IPS-20b (cell line): Measurements from ENCODE around the gene HTRA2.

Source experiments
- H3K27ac ChIP-seq: one replicate; pipeline ENCODE4 v1.5.1; 2013; ENCODE audit warnings: low read length
- H3K27me3 ChIP-seq: 2 replicates; pipeline ENCODE4 v1.6.1; 2013; ENCODE audit warnings: mild to moderate bottlenecking, low read length, inconsistent platforms; ENCODE audit not compliant: insufficient read depth
- H3K36me3 ChIP-seq: 2 replicates; pipeline ENCODE4 v1.6.1; 2013; ENCODE audit warnings: low read depth, mild to moderate bottlenecking, inconsistent platforms, low read length, moderate library complexity; ENCODE audit not compliant: insufficient read depth
- H3K4me1 ChIP-seq: 2 replicates; pipeline ENCODE4 v1.6.1; 2013; ENCODE audit warnings: mild to moderate bottlenecking, control low read depth, inconsistent platforms, low read length, moderate library complexity; ENCODE audit not compliant: insufficient read depth
- H3K4me3 ChIP-seq: 2 replicates; pipeline ENCODE4 v1.5.1; 2013; ENCODE audit warnings: mild to moderate bottlenecking, low read length, inconsistent platforms
- H3K9ac ChIP-seq: 2 replicates; pipeline ENCODE4 v1.6.1; 2013; ENCODE audit warnings: low read depth, mild to moderate bottlenecking, inconsistent platforms, low read length, moderate library complexity
- H3K9me3 ChIP-seq: 2 replicates; pipeline ENCODE4 v1.6.1; 2013; ENCODE audit warnings: mild to moderate bottlenecking, low read depth, low read length, inconsistent platforms; ENCODE audit not compliant: insufficient read depth

The HTRA2 gene

DNA sequence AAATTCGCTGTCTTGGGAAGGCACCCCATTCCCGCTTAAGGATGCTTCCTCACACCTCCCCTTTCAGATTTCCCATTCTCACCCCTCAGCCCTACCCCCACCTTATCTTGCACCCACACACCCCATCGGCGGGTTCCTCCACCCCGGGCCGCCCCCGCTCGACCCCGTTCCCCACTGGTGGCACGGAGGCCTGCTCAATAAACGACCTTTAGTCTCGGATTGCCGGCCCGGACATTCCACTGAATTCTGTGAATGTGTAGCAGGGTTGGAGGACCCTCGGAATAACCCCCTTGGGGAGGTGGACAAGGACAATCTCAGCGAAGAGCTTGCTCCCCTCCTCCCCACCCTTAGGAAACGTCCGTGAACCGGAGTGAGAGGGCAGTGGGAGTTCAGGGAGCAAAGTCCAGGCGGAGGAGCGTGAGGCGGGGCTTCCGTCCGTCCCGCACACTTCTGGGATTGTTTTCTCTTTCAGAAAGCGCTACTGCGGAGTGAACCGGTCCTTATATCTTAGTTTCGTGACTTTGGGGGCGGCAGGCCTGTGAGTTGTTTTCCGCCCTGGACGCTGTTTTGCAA, 27.5 kb upstream of the HTRA2 start:
- H3K27me3 ChIP-seq = peaks cover 98% of the 10 kb centered on the region
- peaks cover 11% of the 10 kb centered on the region; the same call in 1 of the 2 replicates for H3K36me3 ChIP-seq
- H3K9ac ChIP-seq = no peak overlapping the region
- peak overlapping the region; percentile 66 for H3K4me3 ChIP-seq
- peaks cover 3% of the 10 kb centered on the region; the same call in 1 of the 2 replicates for H3K9me3 ChIP-seq
- H3K27ac ChIP-seq = no peak overlapping the region
- peaks cover 7% of the 10 kb centered on the region; the same call in 1 of the 2 replicates for H3K4me1 ChIP-seq

DNA sequence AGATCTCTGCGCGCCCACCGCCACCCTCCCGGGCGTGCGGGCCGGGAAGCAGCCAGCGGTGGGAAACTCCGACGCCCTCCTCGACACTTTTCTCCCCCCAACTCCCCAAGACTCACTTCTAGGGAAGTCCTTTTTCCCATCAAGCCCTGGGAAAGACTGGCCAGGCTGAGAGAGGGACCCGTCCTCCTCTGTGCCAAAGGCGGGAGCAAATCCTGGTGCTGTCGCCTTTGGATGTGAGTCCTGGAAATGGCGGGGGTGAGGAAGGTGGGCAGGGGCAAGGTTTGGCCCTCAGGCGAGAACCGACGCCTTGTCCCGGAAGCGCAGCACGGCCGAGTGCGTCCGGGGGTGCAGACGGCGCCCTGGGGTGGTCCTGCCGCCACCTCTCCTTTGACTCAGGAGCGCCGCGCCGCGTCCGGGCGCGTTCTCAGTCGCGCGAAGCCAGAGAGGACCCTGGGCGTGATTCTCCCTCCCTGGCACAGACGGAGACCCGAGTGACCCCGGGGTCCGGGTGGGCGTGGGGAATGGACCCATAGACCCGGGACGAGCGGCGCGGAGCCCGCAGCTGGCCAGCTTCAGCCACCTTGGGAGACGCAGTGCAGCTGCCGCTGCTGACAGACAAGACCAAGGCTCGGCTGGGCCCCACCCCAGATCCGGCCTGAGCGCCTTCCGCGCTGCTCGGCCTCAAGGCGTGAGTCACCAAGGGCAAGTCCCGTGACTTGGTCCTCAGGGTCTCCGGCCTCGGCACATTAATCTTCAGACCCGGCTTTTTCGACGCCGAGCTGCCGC, 26.8 kb upstream of the HTRA2 start:
- H3K9me3 ChIP-seq = peaks cover 3% of the 10 kb centered on the region; the same call in 1 of the 2 replicates
- H3K4me3 ChIP-seq = peak overlapping the region; percentile 66
- no peak overlapping the region for H3K9ac ChIP-seq
- H3K36me3 ChIP-seq = peaks cover 11% of the 10 kb centered on the region; the same call in 1 of the 2 replicates
- peaks cover 91% of the 10 kb centered on the region for H3K27me3 ChIP-seq
- H3K4me1 ChIP-seq = peaks cover 7% of the 10 kb centered on the region; the same call in 1 of the 2 replicates
- no peak overlapping the region for H3K27ac ChIP-seq

DNA sequence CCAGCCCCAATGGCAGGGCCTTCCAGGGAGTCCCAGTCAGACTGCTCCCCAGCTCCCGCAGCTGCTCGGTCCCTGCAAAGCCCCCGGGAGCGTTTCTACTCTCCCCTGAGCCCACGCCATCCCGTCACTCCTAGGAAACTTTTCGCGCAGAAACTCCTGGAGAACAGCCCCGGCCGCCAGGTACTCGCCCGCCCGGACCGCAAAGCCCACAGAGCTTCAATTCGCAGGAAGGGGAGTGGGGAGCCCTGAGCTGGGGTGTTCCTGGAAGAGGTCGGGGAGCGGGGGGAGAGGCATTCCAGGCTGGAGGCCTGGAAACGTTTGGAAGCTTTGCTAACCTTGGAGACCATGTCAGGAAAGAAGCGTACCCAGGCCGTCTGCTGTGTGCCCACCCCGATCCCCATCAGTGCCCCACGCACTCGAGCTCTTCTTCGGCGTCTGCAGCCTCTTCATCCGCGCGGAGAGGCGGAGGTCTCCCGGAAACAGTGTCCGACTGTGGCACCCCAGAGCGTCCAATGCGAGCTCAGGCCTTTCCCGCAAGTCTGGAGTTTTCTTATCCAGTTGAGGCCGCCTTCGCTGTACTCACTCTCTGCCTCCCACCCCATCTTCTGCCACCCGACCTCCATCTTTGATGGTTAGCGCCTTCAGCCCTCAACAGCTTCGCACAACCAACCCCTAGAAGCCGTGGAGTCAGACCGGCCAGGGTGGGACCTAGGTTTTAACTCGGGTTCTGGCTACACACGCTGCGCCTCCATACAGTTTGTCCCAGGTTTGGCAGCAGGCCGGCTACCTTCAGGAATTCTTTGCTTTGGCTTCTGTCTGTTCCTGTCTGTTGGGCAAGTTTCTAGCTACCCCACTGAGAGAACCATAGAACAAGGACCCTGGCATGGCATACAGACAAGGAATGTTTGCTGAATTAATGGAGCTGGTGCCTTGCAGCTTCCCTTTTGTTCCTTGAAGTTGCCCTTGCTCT, 25.9 kb upstream of the HTRA2 start:
- Histone ChIP-seq H3K4me3 (peak overlapping the region; percentile 66; the same call in 1 of the 2 replicates), H3K4me1 (peaks cover 13% of the 10 kb centered on the region; the same call in 1 of the 2 replicates), H3K27me3 (peaks cover 91% of the 10 kb centered on the region), H3K9me3 (peaks cover 3% of the 10 kb centered on the region; the same call in 1 of the 2 replicates), H3K9ac (no peak overlapping the region), H3K36me3 (peaks cover 11% of the 10 kb centered on the region; the same call in 1 of the 2 replicates), H3K27ac (no peak overlapping the region)

DNA sequence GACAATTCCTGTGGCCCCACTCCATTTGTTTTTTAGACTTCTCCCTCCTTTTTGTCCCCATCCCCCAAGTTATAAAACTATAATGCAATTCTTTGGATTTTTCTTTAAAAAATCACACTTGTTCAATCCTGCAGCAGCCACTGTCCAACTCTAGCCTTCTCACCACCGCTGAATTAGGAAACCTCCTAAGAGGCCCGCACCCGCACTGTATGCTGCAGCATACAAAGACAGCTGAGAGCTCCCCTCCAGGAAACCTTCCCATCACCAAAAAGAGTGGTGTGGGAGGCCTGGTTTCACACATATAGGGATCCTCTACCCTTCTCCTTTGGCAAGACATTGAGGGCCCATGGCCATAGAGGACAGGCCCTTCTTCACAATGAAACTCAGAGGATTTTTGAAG, 25.1 kb upstream of the HTRA2 start:
- Histone ChIP-seq H3K4me3 (no peak overlapping the region), H3K27ac (no peak overlapping the region), H3K4me1 (peaks cover 13% of the 10 kb centered on the region; the same call in 1 of the 2 replicates), H3K27me3 (peaks cover 91% of the 10 kb centered on the region), H3K9me3 (peaks cover 3% of the 10 kb centered on the region; the same call in 1 of the 2 replicates), H3K36me3 (peaks cover 11% of the 10 kb centered on the region; the same call in 1 of the 2 replicates), H3K9ac (no peak overlapping the region)

DNA sequence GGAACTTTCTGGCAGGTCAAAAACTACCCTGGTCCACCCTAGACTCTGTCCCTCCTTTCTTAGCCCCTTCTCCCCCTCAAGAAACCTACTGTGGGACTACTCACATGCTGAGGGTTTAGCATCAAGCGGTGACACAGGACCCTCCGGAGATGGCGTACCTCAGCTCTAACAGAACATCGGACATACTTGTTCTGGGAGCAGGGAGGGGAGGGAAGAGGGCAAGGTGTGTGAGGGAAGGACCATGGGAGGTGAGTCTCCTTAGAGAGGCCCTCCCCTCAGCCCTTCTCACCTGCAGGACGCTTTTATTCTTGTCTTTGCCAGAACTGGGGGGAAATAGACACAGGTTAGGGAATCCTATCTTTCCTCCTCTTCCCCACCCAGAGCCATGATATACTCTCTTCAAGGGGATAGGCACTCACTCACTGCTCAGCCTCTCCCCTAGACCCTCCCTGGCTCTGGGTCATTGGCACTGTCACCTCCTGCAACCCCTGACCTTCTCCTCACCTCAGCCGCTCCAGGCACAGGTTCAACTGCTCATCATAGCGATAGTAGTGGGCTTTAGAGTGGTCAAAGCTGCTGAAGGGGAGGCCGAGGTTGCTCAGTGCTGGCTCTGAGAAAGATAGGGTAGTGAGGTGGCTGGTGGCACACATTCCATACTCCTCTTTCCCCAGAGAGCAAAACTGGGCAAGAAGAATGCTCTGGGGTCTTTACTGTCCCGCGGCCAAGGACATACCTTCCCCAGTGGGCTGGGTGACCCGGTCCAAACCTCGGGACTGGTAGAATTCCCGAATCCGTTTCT, 24.1 kb upstream of the HTRA2 start:
- no peak overlapping the region for H3K4me3 ChIP-seq
- no peak overlapping the region for H3K27ac ChIP-seq
- H3K36me3 ChIP-seq = peaks cover 11% of the 10 kb centered on the region; the same call in 1 of the 2 replicates
- H3K27me3 ChIP-seq = peaks cover 91% of the 10 kb centered on the region
- H3K9ac ChIP-seq = no peak overlapping the region
- H3K9me3 ChIP-seq = no peaks in the 10 kb centered on the region; the same call in 1 of the 2 replicates
- H3K4me1 ChIP-seq = peaks cover 11% of the 10 kb centered on the region; the same call in 1 of the 2 replicates

DNA sequence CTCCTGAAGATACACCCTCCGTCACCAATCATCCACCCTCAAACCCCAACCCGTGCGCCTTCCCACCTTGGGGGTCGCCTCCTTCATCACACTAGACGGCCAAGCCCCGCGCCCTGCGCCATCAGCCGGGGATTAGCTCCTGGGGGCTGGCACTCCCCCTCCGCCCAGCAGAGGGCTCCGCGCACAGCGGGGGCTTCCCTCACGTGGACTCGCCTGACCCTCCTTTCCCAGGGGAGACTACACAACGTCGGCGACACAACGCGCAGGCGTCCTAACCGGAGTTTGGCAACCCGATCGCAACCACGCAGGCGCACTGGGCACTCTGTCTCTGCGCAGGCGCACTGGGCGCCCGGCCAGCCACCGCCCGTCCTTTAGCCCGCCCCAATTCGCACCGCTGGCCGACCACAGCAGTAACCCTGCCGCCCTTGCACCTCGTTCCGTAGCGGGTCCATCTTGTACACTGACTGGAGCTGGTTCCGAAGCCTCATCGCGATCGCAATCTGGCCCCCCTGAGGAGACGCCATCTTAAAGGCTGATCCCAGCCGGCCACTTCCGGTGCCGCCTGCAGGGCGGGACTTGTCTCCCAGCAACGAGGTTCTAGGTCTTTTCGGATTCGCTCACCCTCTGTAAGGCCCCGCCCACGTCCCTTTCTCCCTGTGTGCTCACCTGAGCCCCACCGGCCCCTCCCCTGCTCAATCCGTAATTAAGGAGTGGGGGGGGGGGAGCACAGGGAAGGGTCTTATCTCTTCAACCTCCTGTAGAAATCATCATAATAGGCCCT, 22.4 kb upstream of the HTRA2 start, which contains the start of gene PCGF1:
PCGF1 (minus strand) TSS at position 551 of the 781 bp plus-strand sequence; CDS start at position 524, 27 bp downstream.
- Histone ChIP-seq H3K9me3 (no peaks in the 10 kb centered on the region), H3K4me3 (peak within 1 kb of the TSS; percentile 100), H3K4me1 (peaks cover 8% of the 10 kb centered on the region; the same call in 1 of the 2 replicates), H3K36me3 (peaks cover 11% of the 10 kb centered on the region; the same call in 1 of the 2 replicates), H3K27me3 (peaks cover 91% of the 10 kb centered on the region), H3K9ac (peak within 1 kb of the TSS; percentile 99), H3K27ac (peak within 1 kb of the TSS; percentile 96)

DNA sequence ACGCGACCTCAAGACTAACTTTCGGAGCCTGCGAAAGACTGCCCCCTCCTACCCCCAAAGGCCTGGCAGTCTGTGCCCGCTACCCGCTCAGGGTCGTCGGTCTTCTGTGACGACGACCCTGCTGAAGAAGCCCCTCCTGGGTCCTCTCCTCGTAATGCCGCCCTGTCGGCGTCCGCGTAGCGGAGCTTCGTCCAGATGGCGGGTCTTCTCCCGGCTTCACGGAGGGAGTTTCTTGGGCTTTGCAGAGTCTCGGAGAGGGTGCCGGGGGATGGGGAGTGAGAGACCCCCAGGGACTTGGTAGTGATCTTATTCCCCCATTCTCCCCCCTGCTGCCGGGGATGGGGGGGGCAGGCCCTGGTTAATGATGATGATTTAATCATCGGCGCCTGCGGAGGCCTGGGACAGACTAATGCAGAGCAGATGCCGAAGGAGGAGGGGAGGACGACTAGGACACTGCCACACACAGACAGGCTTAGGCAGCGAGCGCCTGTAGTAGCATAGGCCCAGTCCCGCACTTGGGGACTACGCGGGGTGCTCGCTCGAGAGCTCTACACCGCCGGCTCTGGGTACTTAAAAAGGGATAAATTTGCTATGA, 21.7 kb upstream of the HTRA2 start:
- Histone ChIP-seq H3K36me3 (peaks cover 11% of the 10 kb centered on the region; the same call in 1 of the 2 replicates), H3K4me3 (peak overlapping the region; percentile 100), H3K27ac (peak overlapping the region; percentile 96), H3K9me3 (no peaks in the 10 kb centered on the region), H3K4me1 (peaks cover 8% of the 10 kb centered on the region; the same call in 1 of the 2 replicates), H3K9ac (peak overlapping the region; percentile 99; the same call in 1 of the 2 replicates), H3K27me3 (peaks cover 91% of the 10 kb centered on the region)

DNA sequence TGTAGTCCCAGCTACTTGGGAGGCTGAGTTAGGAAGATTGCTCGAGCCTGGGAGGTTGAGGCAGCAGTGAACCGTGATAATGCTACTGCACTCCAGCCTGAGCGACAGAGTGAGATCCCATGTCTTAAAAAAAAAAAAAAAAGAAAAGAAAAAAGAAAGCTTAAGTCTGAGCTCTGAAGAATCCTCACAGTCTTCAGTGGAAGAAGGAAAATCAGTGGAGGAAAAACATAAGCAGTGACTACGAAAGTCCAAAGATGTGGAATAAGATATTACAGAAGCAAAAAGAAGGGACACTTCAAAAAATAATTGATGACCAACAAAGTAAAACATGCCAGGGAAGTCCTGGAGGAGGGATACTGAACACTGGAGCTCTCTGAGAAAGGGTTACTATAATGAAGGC, 19.5 kb upstream of the HTRA2 start:
- peaks cover 91% of the 10 kb centered on the region for H3K27me3 ChIP-seq
- H3K4me1 ChIP-seq = peaks cover 8% of the 10 kb centered on the region; the same call in 1 of the 2 replicates
- no peak overlapping the region for H3K9ac ChIP-seq
- no peaks in the 10 kb centered on the region for H3K9me3 ChIP-seq
- H3K36me3 ChIP-seq = peaks cover 8% of the 10 kb centered on the region; the same call in 1 of the 2 replicates
- no peak overlapping the region for H3K27ac ChIP-seq
- no peak overlapping the region for H3K4me3 ChIP-seq

DNA sequence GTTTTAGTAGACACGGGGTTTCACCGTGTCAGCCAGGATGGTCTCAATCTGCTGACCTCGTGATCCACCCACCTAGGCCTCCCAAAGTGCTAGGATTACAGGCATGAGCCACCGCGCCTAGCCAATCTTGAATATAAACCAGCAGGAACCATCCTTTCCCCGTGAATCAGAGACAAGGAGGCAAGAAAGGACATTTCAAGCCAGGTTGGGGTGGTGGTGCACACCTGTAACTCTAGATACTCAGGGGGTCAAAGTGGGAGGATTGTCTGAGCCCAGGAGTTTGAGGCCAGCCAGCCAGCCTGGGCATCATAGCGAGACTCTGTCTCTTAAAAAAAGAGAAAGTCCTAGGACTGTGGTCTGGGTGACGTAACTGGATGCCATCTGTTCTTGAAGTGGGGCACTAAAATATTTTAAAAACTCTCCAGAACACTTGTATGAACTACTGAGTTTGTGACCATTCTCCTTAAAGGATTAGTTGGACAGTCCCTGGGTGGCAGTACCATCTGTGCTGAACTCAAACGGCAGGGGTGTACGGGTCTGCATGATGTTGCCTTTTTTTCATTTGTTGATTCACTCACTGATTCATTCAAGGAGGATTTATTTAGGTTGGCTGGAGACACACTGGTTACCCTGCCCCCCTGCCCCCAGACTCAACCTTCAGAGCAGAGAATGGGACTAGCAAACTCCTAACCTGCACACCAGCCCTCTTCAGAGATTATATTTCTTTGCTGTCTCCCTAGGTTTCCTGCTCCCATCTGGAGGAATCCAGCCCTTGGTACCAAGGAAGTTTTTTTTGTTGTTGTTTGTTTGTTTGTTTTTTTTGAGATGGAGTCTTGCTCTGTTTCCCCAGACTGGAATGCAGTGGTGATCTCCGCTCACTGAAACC, 18.4 kb upstream of the HTRA2 start:
- Histone ChIP-seq H3K36me3 (no peaks in the 10 kb centered on the region), H3K27me3 (peaks cover 91% of the 10 kb centered on the region), H3K9ac (no peak overlapping the region), H3K27ac (no peak overlapping the region), H3K4me3 (no peak overlapping the region), H3K4me1 (peaks cover 8% of the 10 kb centered on the region; the same call in 1 of the 2 replicates), H3K9me3 (peaks cover 2% of the 10 kb centered on the region; the same call in 1 of the 2 replicates)
